HepG2 (cell line): ENCODE measurements around the gene CASR. TPM values are rescaled to one million over a fixed set of nuclear protein-coding genes. Genes with fewer than 3 reads are reported as not detected.
A peak's percentile ranks its signal among the peaks of the same experiment; 100 is the strongest.

ENCODE experiments used
- ATAC-seq: fragments of 200-7000 bp; cut with Tn5 transposase; 3 replicates; pipeline ENCODE4 v1.9.1; 2020; ENCODE audit warnings: mild to moderate bottlenecking, moderate library complexity
- BruUV-seq: library from RNA; stranded (reverse); fragments of 400-500 nt; replicated peaks from 2 replicates; lab custom pipeline; 2021; lab: Mats Ljungman, UMichigan
- CTCF ChIA-PET: fragments of 300-600 bp; formaldehyde crosslinking; extraction: SDS; loops from one replicate; lab custom pipeline; 2021; ENCODE audit warnings: low total read pairs, inconsistent platforms, low intra/inter-chr PET ratio; lab: Yijun Ruan, JAX
- POLR2A ChIA-PET: fragments of 350-600 bp; sonication (Branson Sonifier 250); formaldehyde crosslinking; loops from one replicate; lab custom pipeline; 2020; ENCODE audit warnings: antibody characterized with exemption, inconsistent platforms; lab: Yijun Ruan, JAX
- DNase-seq: peaks from one replicate; pipeline ENCODE4 v3.0.0-alpha.2; 2015; ENCODE audit warnings: low spot score
- FAIRE-seq: peaks from 3 replicates; lab custom pipeline; 2011; peaks lifted over from hg19 to GRCh38; lab: Jason Lieb, UNC
- H2AFZ ChIP-seq: one replicate; pipeline ENCODE4 v1.6.1; 2011; ENCODE audit warnings: low read length, inconsistent platforms
- H3K27ac ChIP-seq: fragments of 300-600 bp; 3 replicates; pipeline ENCODE4 v1.8.0; 2011; ENCODE audit warnings: mixed run types, mild to moderate bottlenecking, mixed read lengths, low read length, inconsistent platforms; ENCODE audit not compliant: insufficient read depth; ENCODE audit errors: extremely low read length
- H3K27me3 ChIP-seq, 2 experiments: fragments of 200-600 bp in 1 of 2; 2 replicates in 1 of 2; 3 replicates in 1 of 2; pipeline versions ENCODE4 v1.6.0 to v1.8.0; 2011; ENCODE audit warnings: low read length in 2 of 2, mild to moderate bottlenecking in 2 of 2, moderate library complexity in 2 of 2, inconsistent platforms in 1 of 2; ENCODE audit not compliant: insufficient read depth in 2 of 2, control insufficient read depth in 1 of 2
- H3K36me3 ChIP-seq, 2 experiments: fragments of 200-600 bp in 1 of 2; replicated peaks in 1 of 2; 2 replicates in 1 of 2; 3 replicates in 1 of 2; pipeline versions ENCODE4 v1.5.1 to v1.8.0; 2011; ENCODE audit warnings: low read length in 2 of 2, inconsistent platforms in 1 of 2; ENCODE audit not compliant: insufficient read depth in 2 of 2, control insufficient read depth in 1 of 2
- H3K4me1 ChIP-seq: 2 replicates; pipeline ENCODE4 v1.5.1; 2012; ENCODE audit warnings: low read length, inconsistent platforms; ENCODE audit not compliant: insufficient read depth
- H3K4me2 ChIP-seq: 2 replicates; pipeline ENCODE4 v1.6.0; 2011; ENCODE audit warnings: low read depth, low read length, inconsistent platforms
- H3K4me3 ChIP-seq, 3 experiments: fragments of 200-600 bp in 1 of 3; sonication (generic), shearing (Covaris generic) in 1 of 3; replicated peaks in 1 of 3; 2 replicates each; pipeline ENCODE4 v1.5.1; 2011 to 2016; ENCODE audit warnings: low read length in 3 of 3, inconsistent platforms in 2 of 3, low read depth in 2 of 3, mild to moderate bottlenecking in 2 of 3, control low read depth in 1 of 3, mixed read lengths in 1 of 3; ENCODE audit not compliant: insufficient read depth in 1 of 3
- H3K79me2 ChIP-seq: one replicate; pipeline ENCODE4 v1.6.1; 2011; ENCODE audit warnings: low read length, inconsistent platforms; ENCODE audit not compliant: insufficient read depth
- H3K9ac ChIP-seq: 2 replicates; pipeline ENCODE4 v1.6.0; 2011; ENCODE audit warnings: mild to moderate bottlenecking, low read depth, low read length, inconsistent platforms; ENCODE audit not compliant: insufficient read depth
- H3K9me3 ChIP-seq: 2 replicates; pipeline ENCODE4 v1.5.1; 2012; ENCODE audit warnings: mild to moderate bottlenecking, low read length
- H4K20me1 ChIP-seq: 2 replicates; pipeline ENCODE4 v1.6.0; 2011; ENCODE audit warnings: inconsistent platforms, mild to moderate bottlenecking, low read length, moderate library complexity; ENCODE audit not compliant: insufficient read depth
- ADNP ChIP-seq: sonication (generic); formaldehyde crosslinking; IDR thresholded peaks from 2 replicates; pipeline ENCODE4 v1.4.0; 2020; ENCODE audit warnings: missing genetic modification reagents
- ATRX ChIP-seq: sonication (generic); formaldehyde crosslinking; IDR thresholded peaks from 2 replicates; pipeline ENCODE4 v1.4.0; 2020; ENCODE audit warnings: missing genetic modification reagents, borderline replicate concordance
- CENPX ChIP-seq: sonication (generic); formaldehyde crosslinking; IDR thresholded peaks from 2 replicates; pipeline ENCODE4 v1.9.0; 2021; ENCODE audit warnings: mild to moderate bottlenecking, missing genetic modification reagents, moderate library complexity
- HNRNPK ChIP-seq: fragments of 200-400 bp; formaldehyde crosslinking; IDR thresholded peaks from 2 replicates; pipeline ENCODE4 v1.6.1; 2018; ENCODE audit warnings: low read length, low read depth, moderate library complexity, mild to moderate bottlenecking; ENCODE audit not compliant: poor library complexity, severe bottlenecking
- JDP2 ChIP-seq: sonication (generic); formaldehyde crosslinking; IDR thresholded peaks from 2 replicates; pipeline ENCODE4 v1.8.1; 2022; ENCODE audit warnings: missing genetic modification reagents, borderline replicate concordance
- JUNB ChIP-seq: sonication (generic); formaldehyde crosslinking; IDR thresholded peaks from 2 replicates; pipeline ENCODE4 v1.8.0; 2022; ENCODE audit warnings: missing genetic modification reagents, mild to moderate bottlenecking, borderline replicate concordance
- KDM1A ChIP-seq: IDR thresholded peaks from 2 replicates; pipeline ENCODE4 v1.6.1; 2016; ENCODE audit warnings: missing compliant biosample characterization
- PHF20 ChIP-seq: sonication (generic); formaldehyde crosslinking; IDR thresholded peaks from 2 replicates; pipeline ENCODE4 v1.5.0; 2020; ENCODE audit warnings: mild to moderate bottlenecking, missing genetic modification reagents
- PRDM10 ChIP-seq: sonication (generic); formaldehyde crosslinking; IDR thresholded peaks from 2 replicates; pipeline ENCODE4 v1.4.0; 2020; ENCODE audit warnings: low read depth, missing genetic modification reagents
- RARG ChIP-seq: sonication (generic); formaldehyde crosslinking; IDR thresholded peaks from 2 replicates; pipeline ENCODE4 v1.4.0; 2020; ENCODE audit warnings: low read depth, mild to moderate bottlenecking, missing genetic modification reagents
- REPIN1 ChIP-seq: sonication (generic); formaldehyde crosslinking; IDR thresholded peaks from 2 replicates; pipeline ENCODE4 v1.8.0; 2022; ENCODE audit warnings: missing genetic modification reagents, low read depth, mild to moderate bottlenecking, borderline replicate concordance
- SETDB1 ChIP-seq: sonication (generic); formaldehyde crosslinking; IDR thresholded peaks from 2 replicates; pipeline ENCODE4 v1.5.1; 2020; ENCODE audit warnings: missing genetic modification reagents, mild to moderate bottlenecking, borderline replicate concordance
- ZFYVE20 ChIP-seq: sonication (generic); formaldehyde crosslinking; IDR thresholded peaks from 2 replicates; pipeline ENCODE4 v1.8.0; 2023; ENCODE audit warnings: low read depth, mild to moderate bottlenecking, moderate library complexity, missing genetic modification reagents, borderline replicate concordance
- ZKSCAN1 ChIP-seq: fragments of 150-350 bp; IDR thresholded peaks from 2 replicates; pipeline ENCODE4 v1.6.1; 2014; ENCODE audit warnings: low read length
- ZNF101 ChIP-seq: sonication (generic); formaldehyde crosslinking; IDR thresholded peaks from 2 replicates; pipeline ENCODE4 v1.4.0; 2020; ENCODE audit warnings: mild to moderate bottlenecking, low read depth, missing genetic modification reagents, borderline replicate concordance
- ZNF337 ChIP-seq: sonication (generic); formaldehyde crosslinking; IDR thresholded peaks from 2 replicates; pipeline ENCODE4 v1.5.1; 2020; ENCODE audit warnings: missing genetic modification reagents, low read depth, mild to moderate bottlenecking, borderline replicate concordance
- ZNF512B ChIP-seq: sonication (generic); formaldehyde crosslinking; IDR thresholded peaks from 2 replicates; pipeline ENCODE4 v1.5.1; 2020; ENCODE audit warnings: missing genetic modification reagents, mild to moderate bottlenecking, borderline replicate concordance
- WGBS: methylation state at CpG from one replicate; pipeline ENCODE4 v1.1.6; 2017; ENCODE audit warnings: low lambda C conversion rate; 5-methylcytosine and 5-hydroxymethylcytosine counted together
- in situ Hi-C: cut with HindIII; loops from 2 replicates; pipeline ENCODE4 v1.10.0; 2017; ENCODE audit warnings: low pct_unique_long_range_greater_than_20kb; ENCODE audit not compliant: extremely low pct_ligation_motif_present
- intact Hi-C: fragments of 100-400 bp; cut with micrococcal nuclease; formaldehyde crosslinking; loops from one replicate; pipeline ENCODE4 v1.10.0; 2022; ENCODE audit not compliant: unreplicated experiment
- polyA plus RNA-seq, 8 experiments: library from polyadenylated mRNA; depleted of rRNA in 3 of 8; stranded (reverse) in 7 of 8; unstranded in 1 of 8; fragments of >200 nt; fragmentation: Illumina TruSeq in 4 of 8; extraction: Trizol in 4 of 8; gene quantifications; 2 replicates each; pipeline versions ENCODE4 v1.2.1 to v1.2.3, GENCODE V29; 2011 to 2016; ENCODE audit warnings: low read depth in 4 of 8, missing spikeins in 1 of 8, mixed read lengths in 1 of 8; ENCODE audit not compliant: insufficient read depth in 1 of 8
- total RNA-seq, 5 experiments: library from RNA; depleted of rRNA; stranded (reverse); fragments of >200 nt; fragmentation: Illumina TruSeq; extraction: Trizol; gene quantifications; 2 replicates each; pipeline ENCODE4 v1.2.3, GENCODE V29; 2016; ENCODE audit warnings: low read depth in 1 of 5

Gene CASR
- total and polyA plus RNA-seq, 2 of the 13 experiments (the other 11 are each of a cell fraction or from before 2014, with no cell fraction given) = not detected

GRCh38 chr3:122178711-122179110, 4.8 kb upstream of the CASR start (continued):
- TF ChIP-seq ZNF512B (CRISPR knock-in tag) (no peak), HNRNPK (no peak), RARG (CRISPR knock-in tag) (no peak), PHF20 (no peak), ATRX (CRISPR knock-in tag) (no peak), KDM1A (no peak)

GRCh38 chr3:122183893-122184590, 574 bp downstream of the CASR start:
- Histone ChIP-seq H3K27ac (no peak overlapping the region), H3K9ac (no peak overlapping the region), H3K4me3 (peak overlapping the region in 1 of 3 experiments; percentile 23; a peak in 1 of 6 replicates), H3K4me2 (no peak overlapping the region), H3K4me1 (no peaks in the 10 kb centered on the region), H4K20me1 (no peaks in the 10 kb centered on the region), H3K36me3 (no peaks in the 10 kb centered on the region), H3K9me3 (no peaks in the 10 kb centered on the region), H3K27me3 (peaks cover 0 to 24% of the 10 kb centered on the region in 2 experiments; a peak in 4 of 5 replicates), H3K79me2 (no peaks in the 10 kb centered on the region), H2AFZ (no peak overlapping the region)
- ChIA-PET POLR2A (no interaction called here), CTCF (no interaction called here)
- in situ Hi-C loops (no loop called here), intact Hi-C loops (no loop called here)
- no TSS peak for BruUV-seq
- DNase-seq (no peak), ATAC-seq (peak; percentile 61), FAIRE-seq (no peak)
- 33% methylated on average over 23 of the region's 64 CpGs for WGBS
- no peak for TF ChIP-seq CENPX (CRISPR knock-in tag)
- TF ChIP-seq JDP2 = no peak
- no peak for TF ChIP-seq SETDB1 (CRISPR knock-in tag)
- no peak for TF ChIP-seq ZFYVE20 (CRISPR knock-in tag)
- no peak for TF ChIP-seq REPIN1 (CRISPR knock-in tag)
- TF ChIP-seq ADNP = no peak
- TF ChIP-seq ZKSCAN1 = no peak
- TF ChIP-seq PRDM10 (CRISPR knock-in tag) = no peak
- no peak for TF ChIP-seq ZNF101
- no peak for TF ChIP-seq JUNB
- no peak for TF ChIP-seq ZNF337 (CRISPR knock-in tag)
